PC-3 (cell line): ENCODE measurements around the gene SPAM1. TPM values are rescaled to one million over a fixed set of nuclear protein-coding genes. Genes with fewer than 3 reads are reported as not detected.

Experiments
- ATAC-seq: fragments of 200-7000 bp; cut with Tn5 transposase; 2 replicates; pipeline ENCODE4 v1.9.1; 2020; ENCODE audit warnings: mild to moderate bottlenecking, moderate library complexity
- BruUV-seq: library from RNA; stranded (reverse); fragments of 400-500 nt; replicated peaks from 2 replicates; lab custom pipeline; 2021; lab: Mats Ljungman, UMichigan
- CTCF ChIA-PET: fragments of 300-600 bp; sonication (Branson Sonifier 250); formaldehyde crosslinking; loops from one replicate; lab custom pipeline; 2022; ENCODE audit warnings: antibody characterized with exemption; lab: Charles Lee
- POLR2A ChIA-PET: fragments of 300-600 bp; sonication (Branson Sonifier 250); formaldehyde crosslinking; loops from one replicate; lab custom pipeline; 2022; ENCODE audit warnings: antibody characterized with exemption; ENCODE audit not compliant: unreplicated experiment; lab: Charles Lee
- DNase-seq: peaks from one replicate; pipeline ENCODE4 v3.0.0-alpha.2; 2015
- H2AFZ ChIP-seq: fragments of 300-600 bp; sonication (generic); 2 replicates; pipeline ENCODE4 v1.6.0; 2016; ENCODE audit warnings: antibody characterized with exemption, low read length
- H3F3A ChIP-seq: fragments of 300-600 bp; sonication (generic); one replicate; pipeline ENCODE4 v1.6.0; 2017; ENCODE audit warnings: antibody characterized with exemption, low read length, control low read depth, mild to moderate bottlenecking; ENCODE audit not compliant: unreplicated experiment
- H3K27ac ChIP-seq: fragments of 300-600 bp; sonication (generic); 2 replicates; pipeline ENCODE4 v1.5.1; 2016; ENCODE audit warnings: mild to moderate bottlenecking, low read length
- H3K27me3 ChIP-seq: fragments of 300-600 bp; sonication (generic); 2 replicates; pipeline ENCODE4 v1.6.1; 2016; ENCODE audit warnings: low read length, mixed read lengths
- H3K36me3 ChIP-seq: fragments of 300-600 bp; sonication (generic); 2 replicates; pipeline ENCODE4 v1.6.1; 2016; ENCODE audit warnings: low read depth, mixed run types, low read length, mixed read lengths
- H3K4me1 ChIP-seq: fragments of 300-600 bp; sonication (generic); 2 replicates; pipeline ENCODE4 v1.5.1; 2016; ENCODE audit warnings: low read length; ENCODE audit not compliant: insufficient read depth
- H3K4me2 ChIP-seq: fragments of 300-600 bp; sonication (generic); 2 replicates; pipeline ENCODE4 v1.6.0; 2016; ENCODE audit warnings: low read length
- H3K4me3 ChIP-seq: fragments of 300-600 bp; sonication (generic); 2 replicates; pipeline ENCODE4 v1.5.1; 2016; ENCODE audit warnings: mild to moderate bottlenecking, low read length, mixed read lengths
- H3K79me2 ChIP-seq: fragments of 300-600 bp; sonication (generic); 2 replicates; pipeline ENCODE4 v1.6.1; 2017; ENCODE audit warnings: low read length, mixed read lengths
- H3K9ac ChIP-seq: fragments of 300-600 bp; sonication (generic); 2 replicates; pipeline ENCODE4 v1.6.0; 2016; ENCODE audit warnings: mild to moderate bottlenecking, low read length
- H3K9me2 ChIP-seq: fragments of 300-600 bp; sonication (generic); replicated peaks from 2 replicates; pipeline ENCODE4 v1.6.1; 2016; ENCODE audit warnings: mixed run types, low read length, mixed read lengths
- H3K9me3 ChIP-seq: fragments of 300-600 bp; sonication (generic); 2 replicates; pipeline ENCODE4 v1.6.1; 2016; ENCODE audit warnings: low read length, mixed read lengths
- H4K20me1 ChIP-seq: fragments of 300-600 bp; sonication (generic); 2 replicates; pipeline ENCODE4 v1.6.1; 2016; ENCODE audit warnings: low read length, mixed read lengths
- EZH2 ChIP-seq: fragments of 300-600 bp; sonication (generic); IDR thresholded peaks from one replicate; pipeline ENCODE4 v1.6.1; 2017; ENCODE audit warnings: antibody characterized with exemption, mild to moderate bottlenecking, low read length; ENCODE audit not compliant: unreplicated experiment
- EZH2phosphoT487 ChIP-seq: fragments of 300-600 bp; sonication (generic); IDR thresholded peaks from 2 replicates; pipeline ENCODE4 v1.6.1; 2018; ENCODE audit warnings: mild to moderate bottlenecking, antibody characterized with exemption, low read length, borderline replicate concordance
- intact Hi-C: fragments of 100-400 bp; cut with micrococcal nuclease; formaldehyde crosslinking; loops from 2 replicates; pipeline ENCODE4 v1.9.0; 2023
- total RNA-seq: library from RNA; depleted of rRNA; stranded (reverse); fragments of >200 nt; gene quantifications from 2 replicates; pipeline ENCODE4 v1.2.3, GENCODE V29; 2014
- TF ChIP-seq, protein P1 (sequence below): fragments of 300-600 bp; sonication (generic); conservative IDR thresholded peaks from 2 replicates; pipeline ENCODE4 v1.5.1; 2017; ENCODE audit warnings: antibody characterized with exemption, low read depth, mild to moderate bottlenecking, low read length

SPAM1 gene
- total RNA-seq, 1 experiment from 2014 or later, result not detected

- no peak overlapping the region for H3K4me3 ChIP-seq
- ATAC-seq (peak; percentile 89), DNase-seq (peak; percentile 57)
- H3F3A ChIP-seq, result no peaks in the 10 kb centered on the region
- no TSS peak for BruUV-seq
- H3K36me3 ChIP-seq, result no peaks in the 10 kb centered on the region
- H3K4me1 ChIP-seq, result peaks cover 9% of the 10 kb centered on the region
- no peaks in the 10 kb centered on the region for H3K79me2 ChIP-seq
- H3K9me2 ChIP-seq, result no peaks in the 10 kb centered on the region
- no peaks in the 10 kb centered on the region for H3K27me3 ChIP-seq
- TF ChIP-seq, protein P1, sequence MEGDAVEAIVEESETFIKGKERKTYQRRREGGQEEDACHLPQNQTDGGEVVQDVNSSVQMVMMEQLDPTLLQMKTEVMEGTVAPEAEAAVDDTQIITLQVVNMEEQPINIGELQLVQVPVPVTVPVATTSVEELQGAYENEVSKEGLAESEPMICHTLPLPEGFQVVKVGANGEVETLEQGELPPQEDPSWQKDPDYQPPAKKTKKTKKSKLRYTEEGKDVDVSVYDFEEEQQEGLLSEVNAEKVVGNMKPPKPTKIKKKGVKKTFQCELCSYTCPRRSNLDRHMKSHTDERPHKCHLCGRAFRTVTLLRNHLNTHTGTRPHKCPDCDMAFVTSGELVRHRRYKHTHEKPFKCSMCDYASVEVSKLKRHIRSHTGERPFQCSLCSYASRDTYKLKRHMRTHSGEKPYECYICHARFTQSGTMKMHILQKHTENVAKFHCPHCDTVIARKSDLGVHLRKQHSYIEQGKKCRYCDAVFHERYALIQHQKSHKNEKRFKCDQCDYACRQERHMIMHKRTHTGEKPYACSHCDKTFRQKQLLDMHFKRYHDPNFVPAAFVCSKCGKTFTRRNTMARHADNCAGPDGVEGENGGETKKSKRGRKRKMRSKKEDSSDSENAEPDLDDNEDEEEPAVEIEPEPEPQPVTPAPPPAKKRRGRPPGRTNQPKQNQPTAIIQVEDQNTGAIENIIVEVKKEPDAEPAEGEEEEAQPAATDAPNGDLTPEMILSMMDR, result no peak
- TF ChIP-seq EZH2phosphoT487 (no peak), EZH2 (no peak)
- H3K4me2 ChIP-seq, result no peak overlapping the region
- H3K27ac ChIP-seq, result 0 out of 2 replicates have a peak overlapping the region, but pooled peaks have one; percentile 14
- no peaks in the 10 kb centered on the region for H4K20me1 ChIP-seq
- H3K9me3 ChIP-seq, result no peaks in the 10 kb centered on the region
- H3K9ac ChIP-seq, result no peak overlapping the region
- POLR2A ChIA-PET, result no interaction called here
- CTCF ChIA-PET, result no interaction called here
- H2AFZ ChIP-seq, result no peak overlapping the region
- intact Hi-C loops, result no loop called here
Observed at GRCh38 chr7:123935436-123936381, 10.7 kb downstream of the SPAM1 start.

- DNase-seq (no peak), ATAC-seq (peak; percentile 30)
- TF ChIP-seq, protein P1, result no peak
- no peak for TF ChIP-seq EZH2phosphoT487
- no peak for TF ChIP-seq EZH2
- H3K36me3 ChIP-seq, result no peaks in the 10 kb centered on the region
- no TSS peak for BruUV-seq
- no peak overlapping the region for H3K27ac ChIP-seq
- ChIA-PET CTCF (no interaction called here), POLR2A (no interaction called here)
- H3K9me2 ChIP-seq, result no peaks in the 10 kb centered on the region
- H4K20me1 ChIP-seq, result no peaks in the 10 kb centered on the region
- intact Hi-C loops, result no loop called here
- no peaks in the 10 kb centered on the region for H3K9me3 ChIP-seq
- H2AFZ ChIP-seq, result no peak overlapping the region
- no peaks in the 10 kb centered on the region for H3F3A ChIP-seq
- no peak overlapping the region for H3K9ac ChIP-seq
- no peaks in the 10 kb centered on the region for H3K79me2 ChIP-seq
- no peak overlapping the region for H3K4me2 ChIP-seq
- no peak overlapping the region for H3K4me3 ChIP-seq
- no peaks in the 10 kb centered on the region for H3K27me3 ChIP-seq
- H3K4me1 ChIP-seq, result peaks cover 15% of the 10 kb centered on the region
Observed at GRCh38 chr7:123936388-123936787, 11.3 kb downstream of the SPAM1 start.

GRCh38 chr7:123939784-123940183 lies 14.7 kb downstream of the SPAM1 start:
- no TSS peak for BruUV-seq
- CTCF ChIA-PET, result no interaction called here
- ATAC-seq, result no peak

More at GRCh38 chr7:123939784-123940183, 14.7 kb downstream of the SPAM1 start:
- Histone ChIP-seq H3K4me2 (no peak overlapping the region), H3K79me2 (no peaks in the 10 kb centered on the region), H3K36me3 (no peaks in the 10 kb centered on the region), H3K4me3 (no peak overlapping the region), H3K9me2 (no peaks in the 10 kb centered on the region), H3K9me3 (no peaks in the 10 kb centered on the region), H3K27ac (no peak overlapping the region), H3F3A (no peaks in the 10 kb centered on the region), H3K4me1 (peaks cover 21% of the 10 kb centered on the region), H3K9ac (no peak overlapping the region), H3K27me3 (no peaks in the 10 kb centered on the region), H2AFZ (no peak overlapping the region), H4K20me1 (no peaks in the 10 kb centered on the region)
- no peak for DNase-seq
- POLR2A ChIA-PET, result interaction anchor here (0.6 kb wide), 1 partner anchor 93 kb away, joined by 4 read pairs; no protein-coding TSS in a partner anchor
- intact Hi-C loops, result no loop called here
- TF ChIP-seq EZH2phosphoT487 (no peak), EZH2 (no peak)
- TF ChIP-seq, protein P1, result no peak
